Measurements from ENCODE around the gene SFXN5.

Gene SFXN5

GRCh38 chr2:73043276-73043675 is 28.2 kb downstream of the SFXN5 start:
- no peak for DNase-seq

DNA sequence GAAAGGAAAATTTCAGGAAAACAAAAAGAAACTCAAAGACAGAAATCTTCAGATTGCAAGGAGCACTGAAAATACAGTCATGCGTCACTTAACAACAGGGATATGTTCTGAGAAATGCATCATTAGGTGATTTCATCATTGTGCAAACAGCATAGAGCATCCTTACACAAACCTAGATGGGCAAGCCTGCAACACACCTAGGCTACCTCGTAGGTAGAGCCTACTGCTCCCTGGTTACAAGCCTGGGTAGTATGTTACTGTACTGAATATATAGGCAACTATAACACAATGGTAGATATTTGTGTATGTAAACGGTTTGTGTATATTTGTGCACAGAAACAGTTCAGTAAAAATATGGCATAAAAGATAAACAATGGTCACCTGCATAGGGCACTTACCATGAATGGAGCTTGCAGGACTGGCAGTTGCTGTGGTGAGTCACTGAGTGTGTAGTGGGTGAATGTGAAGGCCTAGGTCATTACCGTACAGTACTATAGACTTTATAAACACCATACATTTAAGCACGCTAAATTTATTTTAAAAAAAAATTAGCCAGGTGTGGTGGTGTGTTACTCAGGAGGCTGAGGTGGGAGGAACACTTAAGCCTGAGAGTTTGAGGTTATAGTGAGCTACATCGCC is 33.4 kb downstream of the SFXN5 start:
- DNase-seq: no peak

- DNase-seq: no peak
Observed at GRCh38 chr2:73036766-73037165, 34.7 kb downstream of the SFXN5 start.

DNA sequence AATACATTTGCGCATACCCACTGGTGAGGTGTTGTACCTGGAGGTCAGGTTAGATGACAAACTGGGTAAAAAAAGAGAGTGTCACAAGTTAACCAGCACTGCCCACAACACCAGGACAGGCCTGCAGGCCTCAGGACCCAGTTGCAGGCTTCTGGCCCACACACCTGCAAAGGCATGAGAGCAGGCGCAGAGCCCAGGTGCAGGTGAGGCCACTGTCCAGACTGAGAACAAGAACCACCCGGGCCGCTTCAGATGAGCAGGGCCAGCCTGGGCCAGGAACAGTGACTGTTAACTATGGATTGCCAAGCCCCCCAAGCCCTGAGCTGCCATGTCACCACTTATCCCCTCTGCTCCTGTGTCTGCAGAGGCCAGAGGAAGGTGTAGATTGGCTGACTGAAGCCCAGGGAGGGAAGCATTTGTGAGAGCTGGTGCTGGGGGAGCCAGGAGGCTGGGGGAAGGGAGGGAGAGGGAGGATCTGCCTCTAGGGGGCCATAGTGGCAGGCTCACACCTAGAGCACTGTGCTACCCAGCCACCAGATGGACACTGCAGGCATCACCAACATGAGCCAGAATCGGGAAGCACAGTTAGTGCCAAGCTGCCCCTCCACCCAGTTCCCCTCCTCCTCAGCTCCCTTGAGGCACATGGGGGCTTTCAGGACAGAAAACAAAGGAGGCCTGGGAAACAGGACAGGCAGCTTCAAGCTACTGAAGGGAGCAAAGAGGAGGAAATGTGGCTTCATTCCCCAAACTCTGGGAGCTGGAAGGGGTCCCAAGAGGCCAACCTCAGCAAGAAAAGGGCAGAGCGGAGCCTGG is 35.4 kb downstream of the SFXN5 start:
- no peak for DNase-seq

DNA sequence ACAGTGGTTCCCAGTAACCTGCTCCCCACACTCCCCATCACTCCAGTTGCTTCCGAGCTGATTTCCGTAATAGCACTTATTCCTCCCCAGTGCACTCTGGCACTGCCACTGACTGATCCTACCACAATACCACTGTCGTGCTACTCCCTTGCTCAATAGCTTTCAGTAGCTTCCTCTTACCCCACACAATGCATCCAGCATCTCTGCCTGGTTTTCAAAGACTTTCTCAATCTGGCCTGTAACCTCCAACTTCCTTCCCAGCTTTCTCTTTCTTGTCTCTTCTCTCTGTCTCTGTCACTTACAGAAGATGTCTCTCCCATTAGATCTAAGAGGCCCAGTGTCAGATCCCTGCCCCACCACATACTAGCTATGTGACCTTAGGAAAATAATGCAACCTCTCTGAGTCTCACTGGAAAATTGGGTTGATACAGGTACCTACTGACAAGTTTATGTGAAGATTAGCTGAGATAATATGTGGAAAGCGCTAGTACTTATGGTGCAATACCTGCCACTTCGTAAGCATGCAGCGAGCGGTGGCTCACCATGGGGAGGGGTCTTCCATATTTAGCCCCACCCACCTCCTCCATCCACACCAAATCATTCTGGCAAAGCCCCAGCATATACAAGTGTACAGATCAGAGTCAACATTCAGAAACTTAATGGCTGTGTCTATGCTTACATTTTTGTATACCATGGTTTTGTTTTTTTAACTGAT is 36.7 kb downstream of the SFXN5 start:
- no peak for DNase-seq

- DNase-seq: no peak
Observed at GRCh38 chr2:73033766-73034381, 37.6 kb downstream of the SFXN5 start.

DNA sequence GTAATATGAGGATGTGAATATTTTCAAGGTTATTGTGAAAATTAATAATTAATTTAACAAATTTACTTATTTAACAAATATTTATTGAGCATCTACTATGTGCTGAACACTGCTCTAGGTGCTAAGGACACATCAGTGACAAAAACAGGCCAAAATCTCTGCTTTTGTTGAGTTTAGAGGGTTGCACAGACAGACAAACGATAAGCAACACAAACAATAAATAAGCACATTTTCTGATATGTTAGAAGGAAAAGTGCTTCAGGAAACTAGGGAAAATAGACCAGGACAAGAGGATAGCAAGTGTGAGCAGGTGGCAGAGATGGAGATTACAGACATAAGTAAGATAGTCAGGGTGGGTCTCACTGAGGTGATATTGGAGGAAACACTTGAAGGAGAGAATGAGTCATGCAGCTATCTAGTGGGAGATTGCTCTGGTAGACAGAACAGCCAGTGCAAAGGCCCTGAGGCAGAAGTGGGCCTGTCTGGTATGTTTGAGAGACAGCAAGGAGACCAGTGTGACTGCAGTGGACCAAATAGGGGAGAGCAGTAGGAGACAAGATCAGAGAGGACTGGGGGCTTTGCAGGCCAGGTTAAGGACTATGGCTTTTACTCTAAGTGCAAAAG is 38.3 kb downstream of the SFXN5 start:
- DNase-seq: no peak

DNA sequence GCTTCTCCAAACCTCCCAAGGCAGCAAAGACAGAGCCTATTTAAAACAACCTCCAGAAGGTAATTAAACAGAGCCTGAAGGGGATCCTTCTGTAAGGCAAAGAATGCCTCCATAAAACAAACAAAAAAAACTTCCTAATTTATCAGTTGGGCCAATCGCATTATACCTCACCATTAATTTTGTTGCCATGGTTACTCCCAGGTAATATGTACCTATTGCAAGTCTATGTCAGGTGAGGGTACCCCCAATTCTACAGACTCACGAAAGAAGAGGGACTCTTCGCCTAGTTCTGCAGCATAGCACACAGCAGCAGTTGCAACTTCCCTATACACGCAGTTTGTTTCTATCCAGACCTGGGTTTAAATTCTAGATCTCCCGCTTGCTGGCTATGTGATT is 38.8 kb downstream of the SFXN5 start:
- no peak for DNase-seq

GRCh38 chr2:73031725-73032701 is 39.5 kb downstream of the SFXN5 start:
- DNase-seq: no peak

DNA sequence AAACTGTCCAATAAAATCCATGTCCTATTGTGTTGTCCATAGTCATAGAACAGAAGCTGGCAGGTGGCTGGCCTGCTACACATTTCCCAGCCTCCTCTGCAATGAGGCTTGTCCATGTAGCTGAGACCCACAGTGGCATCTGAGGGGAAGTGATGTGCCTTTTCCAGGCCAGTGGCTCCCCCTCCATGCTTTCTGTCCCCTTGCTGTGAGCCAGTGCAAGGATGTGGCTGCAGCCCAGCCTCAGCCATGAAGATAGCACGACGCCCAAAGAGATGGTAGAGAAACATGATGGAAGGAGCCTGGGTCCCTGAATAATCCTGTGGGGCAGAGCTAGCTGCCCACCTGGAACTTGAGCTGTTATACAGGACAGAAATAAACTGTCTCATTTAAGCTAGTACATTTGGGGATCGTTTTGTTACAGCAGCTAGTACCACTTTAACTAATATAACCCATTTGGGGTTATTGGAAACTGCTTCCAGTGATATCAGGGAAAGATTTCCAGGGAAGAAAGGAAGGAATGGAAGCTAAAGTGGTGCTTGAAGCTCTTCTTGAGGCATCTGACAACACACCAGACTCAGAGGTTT is 40.3 kb downstream of the SFXN5 start:
- no peak for DNase-seq

DNA sequence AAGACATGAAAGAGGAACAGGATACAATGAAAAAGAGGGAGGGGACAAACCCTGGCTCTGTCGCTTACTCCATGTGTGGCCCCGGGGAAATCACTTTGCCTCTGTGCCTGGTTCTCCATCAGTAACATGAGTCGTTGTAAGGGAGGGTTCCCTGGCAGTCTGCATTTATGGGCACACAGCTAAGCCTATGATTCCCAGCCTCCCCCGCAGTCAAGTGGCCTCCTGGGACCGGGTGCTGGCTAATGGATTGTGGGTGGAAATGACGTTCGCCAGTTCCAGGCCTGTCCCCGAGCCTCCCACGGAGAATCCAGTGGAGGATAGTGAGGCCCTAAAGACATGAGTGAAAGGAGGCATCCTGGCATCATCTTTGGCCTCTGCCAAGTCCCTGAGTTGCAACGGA is 42.7 kb downstream of the SFXN5 start:
- no peak for DNase-seq

DNA sequence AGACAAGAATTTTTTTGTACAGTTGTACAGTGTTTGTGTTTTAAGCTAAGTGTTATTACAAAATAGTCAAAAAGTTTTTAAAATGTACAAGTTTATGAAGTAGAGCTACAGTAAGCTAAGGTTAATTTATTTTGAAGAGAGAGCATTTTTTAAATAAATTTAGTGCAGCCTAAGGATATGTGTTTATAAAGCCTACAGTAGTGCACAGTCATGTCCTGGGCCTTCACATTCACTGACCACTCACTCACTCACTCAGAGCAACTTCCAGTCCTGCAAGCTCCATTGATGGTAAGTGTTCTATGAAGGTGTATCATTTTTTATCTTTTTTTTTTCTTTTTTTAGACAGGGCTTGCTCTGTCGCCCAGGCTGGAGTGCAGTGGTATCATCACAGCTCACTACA is 44.2 kb downstream of the SFXN5 start:
- DNase-seq: no peak

DNA sequence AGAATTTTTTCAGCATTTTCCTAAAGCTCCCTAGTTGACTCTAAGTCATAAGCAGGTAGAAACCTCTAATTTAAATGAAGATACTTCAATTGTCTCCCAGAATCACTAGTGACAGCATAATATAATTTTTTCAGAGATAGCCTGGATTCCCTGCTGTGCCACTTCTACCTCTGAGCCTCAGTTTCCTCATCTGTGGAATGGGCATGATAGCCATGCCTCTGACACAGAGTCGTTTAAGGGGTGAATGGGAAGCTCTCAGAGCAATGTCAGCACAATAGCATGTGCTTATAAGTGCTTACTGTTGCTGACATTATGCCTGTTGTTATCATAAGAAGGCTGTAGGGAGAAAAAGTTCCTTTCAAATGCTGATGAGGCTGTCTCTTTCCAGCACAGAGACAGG is 48.0 kb downstream of the SFXN5 start:
- DNase-seq: no peak

DNA sequence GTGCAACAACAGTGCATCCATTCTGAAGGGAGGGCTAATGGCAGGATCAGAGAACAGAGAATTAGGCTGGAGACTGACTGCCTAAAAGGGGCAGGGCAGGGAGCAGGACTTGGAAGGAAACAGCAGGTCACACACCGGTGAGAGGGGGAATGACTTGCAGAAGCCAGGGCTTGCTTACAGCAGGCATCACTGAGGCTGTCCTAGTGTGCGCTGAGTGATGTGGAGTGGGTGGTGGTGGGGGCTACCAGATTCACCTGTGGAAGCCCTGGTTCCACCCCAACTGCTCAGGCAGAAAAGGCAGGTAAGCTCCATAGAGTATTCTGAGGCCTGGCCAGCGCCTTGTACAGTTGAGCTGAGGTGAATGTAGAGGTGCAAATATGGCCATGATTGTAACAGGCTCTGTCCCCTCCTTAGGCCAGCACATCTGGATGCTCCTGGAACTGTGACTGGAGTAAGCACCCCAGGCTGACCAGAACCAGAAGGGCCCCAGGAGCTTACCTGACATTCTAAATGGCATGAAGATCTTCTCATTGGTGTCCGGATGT is 49.4 kb downstream of the SFXN5 start:
- DNase-seq: no peak

GRCh38 chr2:73021371-73022010 is 50.0 kb downstream of the SFXN5 start:
- DNase-seq: no peak

DNA sequence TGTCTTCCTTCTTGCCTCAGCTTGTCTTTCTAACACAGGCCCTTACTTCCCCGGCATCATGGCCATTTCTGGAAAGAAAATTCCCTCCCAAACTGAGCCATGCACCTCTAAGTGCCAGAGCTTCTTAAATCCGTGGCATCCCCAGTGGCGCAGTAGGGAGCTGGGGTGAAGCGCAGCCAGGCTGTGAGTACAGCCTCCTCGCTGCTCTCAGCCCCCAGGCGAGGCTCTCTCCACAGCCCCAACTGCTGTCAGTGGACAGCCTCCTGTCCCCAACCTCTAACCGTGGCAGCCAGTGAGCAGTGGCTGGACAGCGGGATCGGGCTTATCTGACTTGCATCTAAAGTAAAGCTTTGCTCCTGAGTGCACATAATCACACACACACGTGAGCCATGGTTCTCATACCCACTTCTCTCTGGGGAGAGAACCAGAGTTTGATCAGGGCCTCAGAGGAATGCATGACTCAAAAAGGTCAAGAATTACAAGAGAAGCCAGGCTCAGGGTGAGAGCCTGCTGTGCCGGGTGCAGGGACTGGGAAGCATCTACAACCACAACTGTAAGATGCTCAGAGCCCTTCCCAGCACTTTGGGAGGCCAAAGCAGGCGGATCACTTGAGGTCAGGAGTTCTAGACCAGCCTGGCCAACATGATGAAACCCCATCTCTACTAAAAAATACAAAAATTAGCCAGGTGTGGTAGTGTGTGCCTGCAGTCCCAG is 50.7 kb downstream of the SFXN5 start:
- DNase-seq: no peak

GRCh38 chr2:73020306-73020656 is 51.2 kb downstream of the SFXN5 start:
- DNase-seq: no peak

DNA sequence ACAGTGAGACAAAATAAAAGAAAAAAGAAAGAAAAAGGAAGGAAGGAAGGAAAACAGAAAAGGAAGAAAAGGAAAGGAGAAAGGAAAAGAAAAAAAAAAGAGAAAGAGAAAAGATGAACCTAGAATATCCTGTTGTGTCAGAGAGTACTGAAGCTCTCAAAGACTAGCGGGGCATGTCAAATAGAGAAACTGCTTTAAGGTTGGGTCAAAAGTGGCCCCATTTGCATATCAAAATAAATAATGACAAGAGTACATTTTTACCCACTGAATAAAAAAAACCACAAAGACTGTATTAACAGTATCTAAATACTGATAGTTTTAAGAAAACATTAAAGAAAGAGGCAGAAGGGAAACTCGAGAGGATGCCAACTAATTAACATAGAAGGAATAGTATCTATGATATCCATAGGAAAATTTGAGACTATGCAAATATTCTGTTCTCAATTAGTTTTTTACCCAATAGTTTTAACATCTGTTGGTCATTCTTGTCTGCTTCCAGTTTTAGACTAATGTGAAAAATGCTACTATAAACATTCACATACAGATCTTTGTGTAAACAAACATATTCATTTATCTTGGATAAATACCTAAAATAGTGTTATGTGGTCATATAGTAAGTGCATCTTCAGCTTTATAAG is 53.2 kb downstream of the SFXN5 start:
- no peak for DNase-seq

- DNase-seq: no peak
Observed at GRCh38 chr2:73013936-73014335, 57.6 kb downstream of the SFXN5 start.
